ENCODE results near the gene BSX. TPM values are rescaled to one million over a fixed set of nuclear protein-coding genes. Genes with fewer than 3 reads are reported as not detected.

BSX gene
- not detected in 2 replicates for total RNA-seq (2014; rRNA removed; shearing (Covaris generic))

DNA sequence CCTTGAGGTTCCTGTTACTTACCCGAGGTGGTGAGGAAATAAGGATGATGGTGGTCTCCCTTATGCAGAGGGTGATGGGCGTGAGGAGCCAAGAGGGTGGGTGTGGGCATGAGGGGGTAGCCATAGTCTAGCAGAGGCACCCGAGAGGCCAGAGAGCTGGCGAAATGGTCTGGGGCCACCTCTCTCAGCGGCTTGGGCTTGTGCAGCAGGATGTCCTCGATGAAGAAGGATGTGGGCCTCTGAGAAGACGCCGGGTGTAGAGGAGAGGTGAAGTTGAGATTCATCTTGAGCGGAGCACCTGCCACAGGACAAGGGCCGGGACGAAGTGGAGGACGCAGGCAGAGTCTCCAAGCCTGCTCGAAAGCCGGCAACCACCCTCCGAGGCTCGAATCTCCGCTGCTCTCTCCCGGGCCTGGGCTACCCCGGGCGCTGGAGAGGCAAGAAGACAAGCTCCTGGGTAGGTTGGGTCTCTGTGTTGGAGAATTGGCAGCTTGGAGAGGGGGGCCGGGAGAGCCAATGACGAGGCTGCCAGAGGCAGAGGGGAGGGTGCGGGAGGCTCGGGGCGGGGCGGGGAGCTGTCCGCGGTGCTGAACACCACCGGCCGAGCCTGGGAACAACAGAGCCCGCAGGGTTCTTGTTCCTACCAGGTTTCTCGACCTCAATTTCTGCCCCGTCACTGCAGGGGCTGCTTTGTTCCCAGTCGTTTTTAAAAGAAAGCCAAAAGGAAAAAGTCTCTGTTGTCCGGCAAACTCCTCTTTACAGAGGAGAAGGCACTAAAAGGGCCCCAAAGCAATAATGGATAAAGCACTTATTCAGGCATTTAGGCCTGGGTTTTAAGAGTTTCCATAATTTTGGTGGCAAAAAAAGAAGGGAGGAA is at the start of gene BSX:
TSS of gene BSX (minus strand) at position 447 of the 877 bp plus-strand sequence. CDS start at position 284, 163 bp downstream.
- DNase-seq (ENCODE audit: low spot score) = peak; percentile 21

DNA sequence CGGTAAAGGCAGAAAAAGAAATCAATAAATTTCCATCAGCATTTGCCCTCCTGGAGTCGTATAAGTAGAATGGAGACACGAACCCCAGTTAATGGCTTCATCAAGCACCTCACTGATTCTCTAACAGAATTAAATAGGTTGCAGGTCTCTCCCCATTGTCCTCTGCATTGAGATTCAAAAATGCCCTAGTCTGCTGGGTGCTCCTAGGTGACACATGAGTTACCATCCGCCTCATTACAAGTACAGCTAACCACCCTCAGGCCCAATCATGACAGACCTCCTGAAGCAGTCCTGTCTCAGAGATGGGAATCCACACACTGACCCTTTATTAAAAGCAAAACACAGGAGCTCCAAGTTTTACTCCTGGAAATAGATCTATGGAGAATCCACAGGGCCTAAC is 48.9 kb upstream of the BSX start:
- no peak for DNase-seq (ENCODE audit: low spot score)

DNA sequence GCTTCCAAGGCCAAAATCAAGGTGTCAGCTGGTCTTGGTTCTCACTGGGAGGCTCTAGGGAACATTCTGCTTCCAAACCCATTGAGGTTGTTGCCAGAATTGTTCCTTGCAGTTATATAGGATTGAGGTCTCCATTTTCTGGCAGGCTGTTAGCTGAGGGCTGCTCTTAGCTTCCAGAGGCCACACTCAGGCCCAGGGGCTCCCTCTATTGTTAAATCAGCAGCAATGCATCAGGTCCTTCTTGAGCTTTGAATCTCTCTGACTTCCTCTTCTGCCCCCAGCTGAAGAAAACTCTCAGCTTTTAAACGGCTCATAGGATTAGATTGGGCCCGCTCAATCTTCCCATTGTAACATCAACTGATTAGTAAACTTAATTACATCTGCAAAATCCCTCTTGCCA is 39.3 kb upstream of the BSX start:
- DNase-seq (ENCODE audit: low spot score) = peak; percentile 35

DNA sequence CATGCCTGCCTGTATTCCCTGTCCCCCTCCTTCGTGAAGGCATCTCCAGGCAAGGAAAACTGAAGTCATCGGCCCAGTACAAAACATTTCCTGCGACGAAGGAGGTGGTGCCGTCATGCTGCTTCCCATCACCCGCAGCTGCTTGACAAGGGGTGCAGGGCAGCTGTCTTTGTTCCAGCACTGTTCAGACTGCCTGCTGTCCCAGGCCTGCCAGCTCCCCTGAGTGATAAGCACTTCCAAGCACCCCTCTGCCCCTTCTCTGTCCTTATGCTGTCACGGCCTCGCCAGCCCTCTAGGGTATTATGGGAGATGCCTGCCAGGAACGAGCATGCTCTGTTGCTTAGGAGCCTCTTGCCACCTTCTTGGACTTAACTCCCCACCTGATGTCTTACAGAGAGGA is 37.1 kb upstream of the BSX start:
- DNase-seq (ENCODE audit: low spot score) = no peak

DNA sequence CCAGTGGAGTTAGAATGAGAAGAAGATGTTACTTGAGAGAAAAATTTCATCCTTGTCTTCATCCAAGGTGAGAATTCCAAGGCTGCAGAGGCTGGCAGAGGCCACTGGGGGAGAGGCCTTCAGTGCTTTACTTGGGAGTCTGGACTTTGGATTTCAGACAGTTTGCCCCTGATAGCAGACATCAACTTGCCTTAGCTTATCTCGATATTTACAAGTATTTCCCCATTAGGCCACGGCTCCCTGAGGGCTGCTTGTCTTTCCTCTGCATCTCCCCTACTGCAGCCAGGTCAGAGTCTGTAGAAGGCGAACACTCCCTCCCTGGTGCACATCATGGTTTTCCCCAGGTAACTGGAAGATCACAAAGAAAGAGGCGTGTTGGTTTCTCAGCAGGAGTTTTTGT is 29.9 kb upstream of the BSX start:
- DNase-seq (ENCODE audit: low spot score) = no peak

DNA sequence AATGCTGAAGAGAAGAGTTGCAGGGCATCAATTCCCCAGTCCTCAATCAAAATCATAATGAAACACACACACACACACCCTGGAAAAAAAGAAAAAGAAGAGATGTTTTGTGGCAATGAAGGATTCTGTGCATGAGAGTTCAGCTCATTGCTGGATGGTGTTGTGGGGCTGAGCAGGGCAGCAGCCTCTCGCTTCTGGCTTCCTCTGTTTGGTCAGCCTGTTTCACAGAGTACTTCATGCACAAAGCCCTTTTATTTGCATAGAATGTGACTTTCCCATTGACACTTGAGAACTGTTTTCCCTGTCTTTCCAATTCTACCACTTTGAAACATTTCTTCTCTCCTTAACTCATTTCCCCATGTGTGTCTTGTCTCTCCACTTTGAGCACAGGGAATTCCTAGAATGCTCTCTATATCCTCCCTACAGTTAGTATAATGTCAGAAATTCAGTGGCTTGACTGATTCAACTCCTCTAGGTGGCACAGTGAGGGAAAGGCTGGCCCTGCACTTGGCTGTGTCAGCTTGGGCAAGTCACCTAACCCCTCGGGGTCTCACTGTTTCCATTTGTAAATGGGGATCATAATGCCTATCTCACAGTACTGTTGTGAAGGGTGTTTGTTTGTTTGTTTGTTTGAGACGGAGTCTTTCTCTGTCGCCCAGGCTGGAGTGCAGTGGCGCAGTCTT is 25.4 kb upstream of the BSX start:
- no peak for DNase-seq (ENCODE audit: low spot score)

DNA sequence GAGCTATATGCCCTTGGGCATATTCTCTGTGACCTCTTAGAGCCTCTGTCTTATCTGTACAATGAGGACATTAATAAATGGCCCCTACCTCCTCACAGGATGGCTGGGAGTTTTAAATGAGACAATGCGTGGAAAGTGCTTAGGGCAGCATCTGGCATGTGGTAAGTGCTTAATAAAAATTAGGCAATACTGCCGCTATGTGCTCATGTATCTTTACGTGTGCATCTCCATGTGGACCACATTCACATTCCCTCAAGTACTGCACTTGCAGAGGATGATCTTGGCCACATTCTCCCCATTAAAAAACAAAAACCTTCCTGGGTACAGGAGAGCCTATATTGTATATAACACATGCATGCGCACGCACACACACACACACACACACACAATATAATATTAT is 19.1 kb upstream of the BSX start:
- DNase-seq (ENCODE audit: low spot score) = no peak

DNA sequence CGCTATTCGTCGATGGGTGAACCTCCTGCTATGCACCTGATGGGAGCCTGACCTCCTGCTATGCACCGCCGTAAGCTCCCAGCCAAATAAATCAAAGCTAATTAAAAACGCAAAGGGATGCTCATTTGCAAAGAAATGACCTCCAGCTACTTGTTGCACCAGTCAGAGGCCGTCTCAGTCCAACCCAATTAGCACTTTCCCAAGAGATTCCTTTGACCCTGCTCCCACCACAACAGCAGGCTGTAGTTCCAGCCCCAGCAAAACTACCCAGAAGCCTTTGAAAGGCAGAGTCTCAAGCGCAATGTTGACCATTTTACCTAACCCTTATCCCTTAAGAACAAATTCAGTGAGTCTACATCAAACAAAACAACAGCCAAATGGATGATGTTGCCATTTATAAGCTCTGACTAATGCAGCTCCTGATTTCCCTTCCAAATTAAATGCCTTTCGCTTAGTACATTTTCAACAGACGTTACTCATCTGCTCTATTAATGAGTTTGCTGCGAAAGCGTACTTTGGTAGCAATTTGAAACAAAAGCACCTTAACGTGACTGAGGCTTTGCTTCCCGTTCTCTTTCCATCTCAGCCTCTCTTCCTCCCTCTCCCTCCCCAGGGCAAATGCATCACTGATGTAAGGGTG is 17.2 kb upstream of the BSX start:
- DNase-seq (ENCODE audit: low spot score) = no peak

DNA sequence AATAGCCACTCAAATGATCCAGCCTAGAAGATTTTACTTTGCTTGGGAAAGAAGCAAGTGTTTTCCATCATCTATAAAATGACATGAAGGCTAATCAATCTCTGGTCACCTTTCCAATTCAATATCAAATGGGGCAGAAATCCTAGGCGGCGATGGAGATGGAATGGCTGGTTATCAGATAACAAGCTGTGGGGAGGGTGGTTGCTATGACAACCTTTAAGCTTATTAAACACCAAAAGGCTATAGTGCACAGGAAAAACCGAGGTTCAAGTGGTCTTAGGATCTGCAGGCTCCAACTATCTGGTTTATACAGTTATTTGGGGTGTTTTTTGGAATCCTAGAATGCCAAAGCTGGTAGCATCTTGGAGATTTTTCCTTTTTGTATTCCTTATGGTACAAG is 13.9 kb upstream of the BSX start:
- no peak for DNase-seq (ENCODE audit: low spot score)

DNA sequence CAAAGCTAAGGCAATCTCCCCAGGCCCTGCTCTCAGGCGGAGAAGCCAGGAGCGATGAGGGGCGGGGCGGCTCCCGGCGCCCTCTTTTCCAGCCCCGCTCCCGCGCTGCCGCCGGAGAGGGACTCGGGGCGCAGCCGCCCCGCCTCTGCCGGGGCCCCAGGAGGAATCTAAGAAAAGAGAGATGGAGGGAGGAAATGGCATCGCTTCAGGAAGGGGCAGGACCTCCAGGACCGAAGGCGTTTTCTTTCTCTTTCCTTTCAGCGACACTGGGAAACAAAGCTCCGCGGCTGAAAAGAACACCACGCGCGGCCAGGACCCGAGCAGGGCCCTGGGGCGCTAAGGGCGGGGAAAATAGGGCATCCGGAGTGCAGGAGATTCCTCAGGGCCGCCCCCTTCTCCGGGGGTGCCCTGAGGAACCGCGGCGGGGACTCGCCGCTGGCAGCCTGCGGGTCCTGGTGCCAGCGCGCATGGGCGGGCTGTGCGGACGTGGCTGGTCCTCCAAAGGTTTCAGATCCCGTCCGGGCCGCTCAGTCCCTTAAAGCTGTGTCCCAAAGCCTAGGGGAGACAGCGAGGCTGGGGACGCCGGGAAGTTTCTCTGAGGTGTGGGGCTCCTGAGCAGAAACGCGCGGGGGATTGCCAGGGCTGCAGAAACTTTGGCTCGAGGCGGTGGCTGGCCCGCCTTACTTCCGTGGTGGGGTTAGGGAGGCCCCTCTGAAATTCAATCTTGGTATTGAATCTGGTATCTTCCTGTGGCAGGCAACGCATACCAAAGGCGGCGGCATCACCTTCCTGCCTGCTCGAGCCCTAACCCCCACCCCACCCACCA is 2.8 kb upstream of the BSX start:
- DNase-seq (ENCODE audit: low spot score) = peak; percentile 11

DNA sequence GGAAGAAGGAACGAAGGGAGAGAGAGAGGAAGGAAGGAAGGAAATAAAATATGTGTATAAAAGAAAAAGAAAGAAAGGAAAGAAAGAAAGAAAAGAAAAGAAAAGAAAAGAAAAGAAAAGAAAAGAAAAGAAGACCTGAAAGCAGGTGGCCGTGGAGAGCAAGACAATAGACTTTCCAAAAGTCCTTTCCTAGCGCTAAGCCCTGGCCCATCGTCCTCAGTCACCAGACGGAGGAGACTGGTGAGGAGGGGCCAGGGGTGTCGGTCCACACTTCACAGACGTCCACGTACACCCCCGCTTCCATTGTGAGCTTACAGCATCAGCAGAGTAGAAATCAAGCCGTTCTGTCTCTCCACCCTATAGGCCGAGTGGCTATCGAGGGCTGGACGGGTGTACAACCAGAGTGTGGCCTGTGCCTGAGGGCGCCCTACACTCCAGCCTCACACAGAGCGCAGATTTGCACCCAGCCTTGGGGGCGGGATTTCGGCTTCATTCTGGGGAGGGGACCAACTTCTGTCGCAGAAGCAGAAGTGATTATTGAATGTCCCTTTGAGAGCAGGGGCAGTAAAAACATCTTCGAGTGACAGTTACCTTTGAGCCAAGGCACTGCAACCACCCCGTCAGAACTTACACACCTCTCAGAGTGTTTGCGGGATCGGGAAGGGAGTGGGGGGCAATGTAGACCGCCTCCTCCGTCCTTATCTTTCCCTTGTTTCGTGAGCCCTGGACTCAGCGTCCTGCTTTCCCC is 2.0 kb upstream of the BSX start:
- DNase-seq (ENCODE audit: low spot score) = no peak

DNA sequence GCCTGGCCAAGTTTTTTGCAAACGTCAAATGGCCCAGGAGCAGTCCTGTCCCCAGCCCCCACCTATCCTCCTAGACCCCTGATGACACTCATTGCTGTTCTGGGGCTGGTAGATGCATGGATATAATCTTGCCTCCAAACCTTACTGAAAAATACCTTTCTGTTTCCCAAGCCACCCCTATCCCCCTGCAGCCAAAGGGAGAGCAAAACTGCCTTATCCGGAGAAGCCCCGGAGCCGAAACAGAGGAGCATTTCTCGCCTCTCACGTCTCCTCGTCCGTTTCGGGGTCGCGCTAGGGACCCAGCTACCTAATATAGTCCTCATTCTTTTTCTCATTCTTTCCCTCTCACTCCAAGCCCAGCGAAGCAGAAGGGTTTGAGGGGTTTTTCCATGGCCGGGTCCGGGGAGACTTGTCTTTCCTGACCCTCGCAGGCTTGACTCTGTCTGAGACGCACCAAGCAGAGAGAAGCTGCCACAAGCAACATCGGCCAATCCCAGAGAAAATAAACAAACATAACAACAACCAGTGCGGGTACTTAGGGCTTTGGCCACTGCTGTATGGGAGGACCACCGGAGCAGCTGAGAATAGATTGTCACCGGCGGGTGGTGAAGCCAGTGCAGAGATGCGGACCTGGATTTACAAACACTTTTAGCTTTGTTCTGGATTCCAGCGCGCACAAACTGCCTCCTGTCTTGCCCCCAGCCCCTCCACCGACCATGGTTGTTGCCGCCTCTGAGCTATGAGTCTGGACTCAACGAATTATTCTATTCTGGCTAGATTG is 1.6 kb downstream of the BSX start:
- DNase-seq (ENCODE audit: low spot score) = no peak

DNA sequence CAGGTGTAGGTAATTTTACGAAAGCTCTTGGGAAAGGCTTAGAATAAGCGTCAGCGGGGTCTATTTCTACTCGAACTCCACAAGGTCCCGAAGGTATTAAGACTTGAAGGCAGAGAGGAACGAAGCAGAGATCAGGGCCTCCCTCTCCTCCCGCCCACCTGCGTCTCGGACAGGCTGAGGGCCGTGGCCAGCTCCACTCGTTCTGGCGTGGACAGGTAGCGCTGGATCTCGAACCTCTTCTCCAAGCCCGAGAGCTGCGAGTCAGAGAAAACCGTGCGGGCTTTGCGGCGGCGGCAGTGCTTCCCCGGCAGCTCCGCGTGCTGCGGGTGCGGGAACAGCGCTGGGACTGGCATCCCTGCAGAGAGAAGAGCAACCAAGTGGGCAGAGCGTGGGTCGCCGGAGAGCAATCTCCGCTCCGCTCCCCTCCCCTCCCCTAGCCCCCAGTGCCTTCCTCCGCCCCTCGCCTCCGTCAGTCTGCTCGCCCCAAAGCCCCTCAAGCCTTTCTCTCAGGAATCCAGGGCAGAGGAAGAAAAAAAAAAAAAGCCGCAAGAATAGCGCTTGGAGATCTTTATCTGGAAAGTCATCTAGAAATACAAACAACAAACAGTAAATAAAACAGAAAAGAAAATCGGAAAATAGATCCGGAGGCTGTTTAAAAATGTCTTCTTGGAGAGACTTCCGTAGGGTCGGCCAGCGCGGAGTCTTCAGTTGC is 2.4 kb downstream of the BSX start:
- no peak for DNase-seq (ENCODE audit: low spot score)

DNA sequence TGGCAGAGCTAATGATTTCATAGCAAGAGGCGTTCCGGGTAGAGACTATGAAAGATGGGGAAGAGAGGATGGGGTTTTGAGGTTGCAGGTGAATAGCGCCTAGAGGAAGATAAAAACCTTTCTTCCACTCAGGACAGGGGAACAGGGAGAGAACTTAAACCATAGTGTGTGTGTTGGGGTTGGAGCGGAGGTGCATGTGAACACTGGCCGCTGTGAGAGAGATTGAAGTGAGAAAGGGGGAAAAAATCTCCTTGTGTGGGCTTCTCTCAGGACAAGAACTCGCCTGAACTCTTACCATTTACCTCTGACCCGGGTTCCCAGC is 3.4 kb downstream of the BSX start:
- no peak for DNase-seq (ENCODE audit: low spot score)

DNA sequence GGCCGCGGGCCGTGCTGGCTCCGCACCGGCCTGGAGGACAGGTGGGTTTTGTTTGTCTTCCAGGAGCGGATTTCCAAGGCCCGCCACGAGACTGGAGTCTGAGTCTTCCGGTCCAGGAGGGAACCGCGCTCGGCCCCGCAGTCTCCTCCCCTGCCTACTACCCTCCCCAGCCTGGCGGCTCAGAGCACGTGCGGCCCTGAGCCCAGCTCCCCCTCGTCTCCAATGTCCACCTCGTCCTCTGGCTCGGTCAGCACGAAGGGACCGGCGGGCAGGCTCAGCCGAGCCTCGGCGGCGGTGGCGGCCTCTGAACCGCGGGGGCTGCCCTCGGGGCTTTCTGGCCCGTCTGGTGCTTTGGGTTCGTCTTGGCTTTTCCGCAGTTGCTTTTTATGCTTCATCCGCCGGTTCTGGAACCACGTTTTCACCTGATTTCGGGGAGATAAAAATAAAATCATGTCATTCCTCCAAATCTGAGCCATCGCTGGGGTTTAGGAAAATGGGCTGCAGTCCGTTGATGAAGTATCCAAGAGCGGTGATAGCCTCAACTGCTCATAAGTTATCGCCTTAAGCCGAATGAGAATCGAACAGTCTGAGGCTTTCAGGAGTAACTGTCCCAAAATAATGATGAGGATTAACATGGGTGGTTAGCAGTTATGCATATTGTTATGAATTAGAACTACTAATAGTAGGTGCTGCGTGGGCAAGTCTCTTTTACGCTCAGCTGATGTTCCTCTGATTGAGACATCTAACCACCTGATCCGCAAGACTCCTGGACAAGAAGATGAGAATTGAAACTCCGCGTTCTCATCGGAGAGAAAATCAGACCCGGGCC is 4.0 kb downstream of the BSX start:
- DNase-seq (ENCODE audit: low spot score) = no peak

DNA sequence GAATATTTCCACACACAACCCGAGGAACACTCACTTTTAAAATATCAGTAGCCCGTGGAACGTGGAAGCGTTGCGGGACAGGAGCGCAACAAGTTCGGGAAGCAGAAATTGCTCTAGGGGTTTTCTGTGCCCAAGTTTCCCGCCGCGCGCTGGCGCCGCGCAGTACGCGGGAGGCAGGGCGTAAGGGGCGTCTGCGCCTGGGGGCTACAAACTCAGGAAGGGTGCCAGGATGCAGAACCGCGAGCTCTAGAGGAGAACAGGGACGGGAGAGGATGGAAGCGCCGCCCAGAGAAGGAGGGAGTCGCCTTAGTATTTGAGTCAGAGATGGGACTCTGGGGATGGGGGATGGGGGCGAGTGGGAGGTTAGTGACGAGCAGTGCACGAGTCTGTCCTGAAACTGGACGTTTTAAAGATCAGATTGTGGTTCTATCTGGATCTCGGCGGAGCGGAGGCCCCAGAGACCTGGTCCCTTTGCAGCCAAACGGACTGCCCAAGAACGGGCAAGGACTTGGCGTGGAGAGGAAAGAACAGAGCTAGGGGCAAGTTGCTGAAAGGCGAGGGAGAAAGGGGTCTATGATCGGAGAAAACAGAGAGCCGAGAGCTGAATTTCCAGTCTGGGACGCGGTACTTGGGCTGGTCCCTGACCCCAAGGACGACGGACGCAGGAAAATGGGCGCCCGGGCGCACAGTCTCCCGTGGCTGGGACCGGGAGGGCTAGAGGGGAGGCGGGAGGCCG is 4.7 kb downstream of the BSX start:
- DNase-seq (ENCODE audit: low spot score) = no peak

DNA sequence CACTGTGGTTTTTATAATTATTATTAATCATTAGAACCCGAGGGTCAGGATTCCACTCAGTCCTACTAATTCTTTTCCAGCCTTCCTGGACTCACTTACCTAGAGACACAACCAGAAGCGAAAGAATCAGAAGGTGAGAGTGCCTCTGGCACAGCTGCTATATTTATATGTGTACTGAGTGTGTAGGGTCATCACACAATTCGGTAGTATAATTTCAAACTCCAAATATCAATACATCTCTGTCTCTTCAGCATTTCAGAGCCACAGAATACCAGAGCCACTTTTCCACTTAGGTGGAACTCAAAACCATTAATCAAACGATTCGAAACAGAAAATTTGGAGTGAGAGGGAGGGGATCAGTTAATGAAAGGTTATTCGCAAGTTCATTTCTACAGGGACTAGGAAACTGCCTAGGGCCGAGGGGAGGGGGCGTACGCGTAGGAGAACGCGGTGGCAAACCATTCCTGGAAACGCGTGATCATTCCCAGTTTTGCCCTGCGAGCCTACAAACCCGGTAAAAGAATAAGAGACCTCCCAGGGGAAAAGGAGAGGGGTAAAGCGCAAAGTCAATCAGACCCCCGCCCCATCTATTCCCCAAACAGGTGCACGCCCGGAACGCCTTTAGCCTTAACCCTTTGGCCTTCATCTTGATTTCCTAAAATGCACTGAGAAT is 5.4 kb downstream of the BSX start:
- DNase-seq (ENCODE audit: low spot score) = no peak

DNA sequence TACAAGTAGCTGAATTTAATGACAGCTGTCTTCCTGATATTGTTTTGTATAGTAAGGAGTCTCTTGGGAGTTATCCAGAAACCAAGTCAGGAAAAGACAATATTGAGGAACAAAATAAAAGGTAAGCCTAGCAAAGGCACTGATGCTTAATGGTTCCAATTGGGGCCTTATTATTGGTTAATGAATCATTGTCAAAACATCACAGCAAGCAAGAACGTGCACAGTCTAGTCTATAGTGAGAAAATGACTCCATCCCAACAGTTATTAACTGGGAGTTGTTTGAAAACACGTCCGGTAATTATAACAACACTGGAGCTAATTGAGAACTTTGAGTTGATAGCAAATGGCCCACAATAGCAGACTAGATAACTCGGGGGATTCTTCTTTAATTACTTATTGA is 17.7 kb downstream of the BSX start:
- no peak for DNase-seq (ENCODE audit: low spot score)

Measured in A172 (cell line).